ENCODE data around the gene GLP1R. TPM values are rescaled to one million over a fixed set of nuclear protein-coding genes. Genes with fewer than 3 reads are reported as not detected.

The GLP1R gene
- total RNA-seq, 2 experiments from 2014 or later: 0.07 to 0.12 TPM

GRCh38 chr6:39083231-39083634 is 34.7 kb downstream of the GLP1R start:
- no peak overlapping the region for H3K27ac Mint-ChIP-seq
- peaks cover 2% of the 10 kb centered on the region for H3K4me1 Mint-ChIP-seq (ENCODE audit: low read depth)
- H3K27me3 Mint-ChIP-seq (ENCODE audit: low read depth): peaks cover 18% of the 10 kb centered on the region
- no peaks in the 10 kb centered on the region for H3K9me3 Mint-ChIP-seq
- CTCF ChIA-PET: interaction anchor here (0.6 to 1.4 kb wide), 2 partner anchors 82 to 220 kb away, joined by 3 read pairs; no protein-coding TSS in a partner anchor
- intact Hi-C loops (cut with micrococcal nuclease): no loop called here
- DNase-seq: no peak
- no peaks in the 10 kb centered on the region for H3K36me3 Mint-ChIP-seq (ENCODE audit: low read depth)
- H3K4me3 Mint-ChIP-seq: no peak overlapping the region

GRCh38 chr6:39084506-39084905 is 35.9 kb downstream of the GLP1R start:
- Mint-ChIP-seq H3K9me3 (no peaks in the 10 kb centered on the region), H3K27ac (no peak overlapping the region), H3K4me3 (no peak overlapping the region), H3K4me1 (ENCODE audit: low read depth) (peaks cover 2% of the 10 kb centered on the region), H3K27me3 (ENCODE audit: low read depth) (peaks cover 23% of the 10 kb centered on the region), H3K36me3 (ENCODE audit: low read depth) (no peaks in the 10 kb centered on the region)
- intact Hi-C loops (cut with micrococcal nuclease): no loop called here
- CTCF ChIA-PET: interaction anchor here (0.7 kb wide), 1 partner anchor 64 kb away, joined by 3 read pairs; no protein-coding TSS in a partner anchor
- no peak for DNase-seq

GRCh38 chr6:39085129-39085797 is 36.7 kb downstream of the GLP1R start:
- H3K36me3 Mint-ChIP-seq (ENCODE audit: low read depth): no peaks in the 10 kb centered on the region
- no peaks in the 10 kb centered on the region for H3K9me3 Mint-ChIP-seq
- peaks cover 2% of the 10 kb centered on the region for H3K4me1 Mint-ChIP-seq (ENCODE audit: low read depth)
- DNase-seq: no peak
- no peak overlapping the region for H3K27ac Mint-ChIP-seq
- no peak overlapping the region for H3K4me3 Mint-ChIP-seq
- CTCF ChIA-PET: no interaction called here
- peaks cover 25% of the 10 kb centered on the region for H3K27me3 Mint-ChIP-seq (ENCODE audit: low read depth)
- intact Hi-C loops (cut with micrococcal nuclease): no loop called here

- DNase-seq: peak; percentile 38
- CTCF ChIA-PET: interaction anchor here (0.9 kb wide), 1 partner anchor 80 kb away, joined by 4 read pairs; no protein-coding TSS in a partner anchor
- no peaks in the 10 kb centered on the region for H3K36me3 Mint-ChIP-seq (ENCODE audit: low read depth)
- peaks cover 3% of the 10 kb centered on the region for H3K4me1 Mint-ChIP-seq (ENCODE audit: low read depth)
- H3K27me3 Mint-ChIP-seq (ENCODE audit: low read depth): peaks cover 33% of the 10 kb centered on the region
- H3K4me3 Mint-ChIP-seq: no peak overlapping the region
- H3K27ac Mint-ChIP-seq: no peak overlapping the region
- intact Hi-C loops (cut with micrococcal nuclease): no loop called here
- H3K9me3 Mint-ChIP-seq: no peaks in the 10 kb centered on the region
Observed at GRCh38 chr6:39086294-39086693, 37.7 kb downstream of the GLP1R start.

GRCh38 chr6:39086711-39087110 is 38.1 kb downstream of the GLP1R start:
- no peak for DNase-seq
- CTCF ChIA-PET: interaction anchor here (0.9 kb wide), 1 partner anchor 80 kb away, joined by 4 read pairs; no protein-coding TSS in a partner anchor
- Mint-ChIP-seq H3K9me3 (no peaks in the 10 kb centered on the region), H3K4me3 (no peak overlapping the region), H3K27me3 (ENCODE audit: low read depth) (peaks cover 33% of the 10 kb centered on the region), H3K4me1 (ENCODE audit: low read depth) (peaks cover 3% of the 10 kb centered on the region), H3K36me3 (ENCODE audit: low read depth) (no peaks in the 10 kb centered on the region), H3K27ac (no peak overlapping the region)
- intact Hi-C loops (cut with micrococcal nuclease): no loop called here

- no peak overlapping the region for H3K4me3 Mint-ChIP-seq
- no peak for DNase-seq
- H3K4me1 Mint-ChIP-seq (ENCODE audit: low read depth): peaks cover 3% of the 10 kb centered on the region
- peaks cover 33% of the 10 kb centered on the region for H3K27me3 Mint-ChIP-seq (ENCODE audit: low read depth)
- CTCF ChIA-PET: no interaction called here
- H3K27ac Mint-ChIP-seq: no peak overlapping the region
- H3K36me3 Mint-ChIP-seq (ENCODE audit: low read depth): no peaks in the 10 kb centered on the region
- H3K9me3 Mint-ChIP-seq: no peaks in the 10 kb centered on the region
- intact Hi-C loops (cut with micrococcal nuclease): no loop called here
Observed at GRCh38 chr6:39087197-39087596, 38.6 kb downstream of the GLP1R start.

- Mint-ChIP-seq H3K27ac (no peak overlapping the region), H3K27me3 (ENCODE audit: low read depth) (peaks cover 33% of the 10 kb centered on the region), H3K9me3 (no peaks in the 10 kb centered on the region), H3K36me3 (ENCODE audit: low read depth) (no peaks in the 10 kb centered on the region), H3K4me3 (no peak overlapping the region), H3K4me1 (ENCODE audit: low read depth) (peaks cover 3% of the 10 kb centered on the region)
- CTCF ChIA-PET: interaction anchor here (0.6 to 1.5 kb wide), 7 partner anchors 13 to 215 kb away, joined by 3 to 6 read pairs (median 3); no protein-coding TSS in a partner anchor
- peak; percentile 45 for DNase-seq
- intact Hi-C loops (cut with micrococcal nuclease): loop anchor here (1.0 kb wide), 1 partner anchor 215 kb away; no protein-coding TSS in a partner anchor
Observed at GRCh38 chr6:39088331-39088730, 39.8 kb downstream of the GLP1R start.

GRCh38 chr6:39090036-39090435 is 41.5 kb downstream of the GLP1R start:
- H3K4me3 Mint-ChIP-seq: no peak overlapping the region
- no peak for DNase-seq
- CTCF ChIA-PET: interaction anchor here (1.2 kb wide), 1 partner anchor 12 kb away, joined by 4 read pairs; no protein-coding TSS in a partner anchor
- H3K27ac Mint-ChIP-seq: no peak overlapping the region
- H3K9me3 Mint-ChIP-seq: no peaks in the 10 kb centered on the region
- H3K27me3 Mint-ChIP-seq (ENCODE audit: low read depth): peaks cover 30% of the 10 kb centered on the region
- peaks cover 3% of the 10 kb centered on the region for H3K4me1 Mint-ChIP-seq (ENCODE audit: low read depth)
- intact Hi-C loops (cut with micrococcal nuclease): no loop called here
- no peaks in the 10 kb centered on the region for H3K36me3 Mint-ChIP-seq (ENCODE audit: low read depth)

GRCh38 chr6:39091220-39091619 is 42.6 kb downstream of the GLP1R start:
- Mint-ChIP-seq H3K27ac (no peak overlapping the region), H3K36me3 (ENCODE audit: low read depth) (no peaks in the 10 kb centered on the region), H3K4me1 (ENCODE audit: low read depth) (peaks cover 3% of the 10 kb centered on the region), H3K9me3 (no peaks in the 10 kb centered on the region), H3K4me3 (no peak overlapping the region), H3K27me3 (ENCODE audit: low read depth) (peaks cover 30% of the 10 kb centered on the region)
- intact Hi-C loops (cut with micrococcal nuclease): no loop called here
- no peak for DNase-seq
- CTCF ChIA-PET: interaction anchor here (0.6 kb wide), 1 partner anchor 97 kb away, joined by 3 read pairs; no protein-coding TSS in a partner anchor

- no peak overlapping the region for H3K27ac Mint-ChIP-seq
- H3K27me3 Mint-ChIP-seq (ENCODE audit: low read depth): peaks cover 25% of the 10 kb centered on the region
- H3K4me1 Mint-ChIP-seq (ENCODE audit: low read depth): peaks cover 2% of the 10 kb centered on the region
- no peaks in the 10 kb centered on the region for H3K9me3 Mint-ChIP-seq
- intact Hi-C loops (cut with micrococcal nuclease): loop anchor here (2.0 kb wide), 1 partner anchor 89 kb away; no protein-coding TSS in a partner anchor
- DNase-seq: peak; percentile 17
- no peaks in the 10 kb centered on the region for H3K36me3 Mint-ChIP-seq (ENCODE audit: low read depth)
- H3K4me3 Mint-ChIP-seq: no peak overlapping the region
- CTCF ChIA-PET: no interaction called here
Observed at GRCh38 chr6:39092124-39092523, 43.5 kb downstream of the GLP1R start.

- H3K4me3 Mint-ChIP-seq: no peak overlapping the region
- H3K27me3 Mint-ChIP-seq (ENCODE audit: low read depth): peaks cover 15% of the 10 kb centered on the region
- H3K27ac Mint-ChIP-seq: no peak overlapping the region
- H3K4me1 Mint-ChIP-seq (ENCODE audit: low read depth): peaks cover 2% of the 10 kb centered on the region
- no peaks in the 10 kb centered on the region for H3K36me3 Mint-ChIP-seq (ENCODE audit: low read depth)
- no peak for DNase-seq
- intact Hi-C loops (cut with micrococcal nuclease): loop anchor here (2.0 kb wide), 1 partner anchor 90 kb away; no protein-coding TSS in a partner anchor
- H3K9me3 Mint-ChIP-seq: no peaks in the 10 kb centered on the region
- CTCF ChIA-PET: no interaction called here
Observed at GRCh38 chr6:39093149-39093708, 44.6 kb downstream of the GLP1R start.

GRCh38 chr6:39095578-39095977 is 47.0 kb downstream of the GLP1R start:
- CTCF ChIA-PET: no interaction called here
- Mint-ChIP-seq H3K4me3 (no peak overlapping the region), H3K36me3 (ENCODE audit: low read depth) (no peaks in the 10 kb centered on the region), H3K27ac (no peak overlapping the region), H3K27me3 (ENCODE audit: low read depth) (peaks cover 4% of the 10 kb centered on the region), H3K9me3 (no peaks in the 10 kb centered on the region), H3K4me1 (ENCODE audit: low read depth) (peaks cover 9% of the 10 kb centered on the region)
- intact Hi-C loops (cut with micrococcal nuclease): no loop called here
- no peak for DNase-seq
